HepG2 (cell line): Measurements from ENCODE around the gene APRT. TPM values are rescaled to one million over a fixed set of nuclear protein-coding genes. Genes with fewer than 3 reads are reported as not detected.

ENCODE experiments used
- ATRX ChIP-seq: sonication (generic); formaldehyde crosslinking; IDR thresholded peaks from 2 replicates; pipeline ENCODE4 v1.4.0; 2020; ENCODE audit warnings: missing genetic modification reagents, borderline replicate concordance
- CREB3 ChIP-seq: sonication (generic); formaldehyde crosslinking; IDR thresholded peaks from 2 replicates; pipeline ENCODE4 v1.5.0; 2020; ENCODE audit warnings: missing genetic modification reagents
- ELK4 ChIP-seq: sonication (generic); formaldehyde crosslinking; IDR thresholded peaks from 2 replicates; pipeline ENCODE4 v1.9.0; 2021; ENCODE audit warnings: missing genetic modification reagents, borderline replicate concordance
- HMGA1 ChIP-seq: sonication (generic); formaldehyde crosslinking; conservative IDR thresholded peaks from 2 replicates; pipeline ENCODE4 v1.4.0; 2020; ENCODE audit warnings: missing genetic modification reagents
- HNRNPLL ChIP-seq: fragments of 200-400 bp; formaldehyde crosslinking; IDR thresholded peaks from 2 replicates; pipeline ENCODE4 v1.6.1; 2017; ENCODE audit warnings: mild to moderate bottlenecking, low read depth, low read length; ENCODE audit not compliant: poor library complexity, severe bottlenecking
- ONECUT2 ChIP-seq: sonication (generic); formaldehyde crosslinking; IDR thresholded peaks from 2 replicates; pipeline ENCODE4 v1.4.0; 2020; ENCODE audit warnings: missing genetic modification reagents
- RBFOX2 ChIP-seq: fragments of 200-400 bp; formaldehyde crosslinking; IDR thresholded peaks from 2 replicates; pipeline ENCODE4 v1.6.1; 2017; ENCODE audit warnings: low read depth, mild to moderate bottlenecking, low read length
- SSRP1 ChIP-seq: IDR thresholded peaks from 2 replicates; pipeline ENCODE4 v1.6.1; 2016; ENCODE audit warnings: control low read depth
- YEATS2 ChIP-seq: sonication (generic); formaldehyde crosslinking; IDR thresholded peaks from 2 replicates; pipeline ENCODE4 v1.4.0; 2020; ENCODE audit warnings: missing genetic modification reagents, borderline replicate concordance
- ZC3H13 ChIP-seq: sonication (generic); formaldehyde crosslinking; IDR thresholded peaks from 2 replicates; pipeline ENCODE4 v1.8.1; 2023; ENCODE audit warnings: mild to moderate bottlenecking, missing genetic modification reagents, moderate library complexity
- ZC3H4 ChIP-seq: sonication (generic); formaldehyde crosslinking; IDR thresholded peaks from 2 replicates; pipeline ENCODE4 v1.4.0; 2020; ENCODE audit warnings: missing genetic modification reagents, borderline replicate concordance
- ZMYM4 ChIP-seq: sonication (generic); formaldehyde crosslinking; IDR thresholded peaks from 2 replicates; pipeline ENCODE4 v1.8.1; 2023; ENCODE audit warnings: mild to moderate bottlenecking, missing genetic modification reagents
- ZNF160 ChIP-seq: sonication (generic); formaldehyde crosslinking; IDR thresholded peaks from 2 replicates; pipeline ENCODE4 v1.8.0; 2022; ENCODE audit warnings: mild to moderate bottlenecking, inconsistent platforms, missing genetic modification reagents
- ZNF350 ChIP-seq: sonication (generic); formaldehyde crosslinking; IDR thresholded peaks from 2 replicates; pipeline ENCODE4 v1.4.0; 2020; ENCODE audit warnings: mild to moderate bottlenecking, low read depth, missing genetic modification reagents, borderline replicate concordance
- ZNF451 ChIP-seq: sonication (generic); formaldehyde crosslinking; IDR thresholded peaks from 2 replicates; pipeline ENCODE4 v1.5.0; 2020; ENCODE audit warnings: mild to moderate bottlenecking, missing genetic modification reagents
- ZNF672 ChIP-seq: sonication (generic); formaldehyde crosslinking; IDR thresholded peaks from 2 replicates; pipeline ENCODE4 v1.8.1; 2022; ENCODE audit warnings: missing genetic modification reagents
- polyA plus RNA-seq, 8 experiments: library from polyadenylated mRNA; depleted of rRNA in 3 of 8; stranded (reverse) in 7 of 8; unstranded in 1 of 8; fragments of >200 nt; fragmentation: Illumina TruSeq in 4 of 8; extraction: Trizol in 4 of 8; gene quantifications; 2 replicates each; pipeline versions ENCODE4 v1.2.1 to v1.2.3, GENCODE V29; 2011 to 2016; ENCODE audit warnings: low read depth in 4 of 8, missing spikeins in 1 of 8, mixed read lengths in 1 of 8; ENCODE audit not compliant: insufficient read depth in 1 of 8
- total RNA-seq, 5 experiments: library from RNA; depleted of rRNA; stranded (reverse); fragments of >200 nt; fragmentation: Illumina TruSeq; extraction: Trizol; gene quantifications; 2 replicates each; pipeline ENCODE4 v1.2.3, GENCODE V29; 2016; ENCODE audit warnings: low read depth in 1 of 5
- TF ChIP-seq, protein P1 (sequence below): sonication (generic); formaldehyde crosslinking; IDR thresholded peaks from 2 replicates; pipeline ENCODE4 v1.5.1; 2020; ENCODE audit warnings: missing genetic modification reagents, mild to moderate bottlenecking, borderline replicate concordance
- TF ChIP-seq, protein P2 (sequence below): sonication (generic); formaldehyde crosslinking; IDR thresholded peaks from 2 replicates; pipeline ENCODE4 v1.5.1; 2020; ENCODE audit warnings: missing genetic modification reagents, mild to moderate bottlenecking, borderline replicate concordance
- TF ChIP-seq, protein P3 (sequence below): sonication (generic); formaldehyde crosslinking; IDR thresholded peaks from 2 replicates; pipeline ENCODE4 v1.5.0; 2020; ENCODE audit warnings: missing genetic modification reagents, mild to moderate bottlenecking, borderline replicate concordance

The APRT gene
- total and polyA plus RNA-seq, 2 of the 13 experiments (the other 11 are each of a cell fraction or from before 2014, with no cell fraction given) = 155 to 242 TPM

DNA sequence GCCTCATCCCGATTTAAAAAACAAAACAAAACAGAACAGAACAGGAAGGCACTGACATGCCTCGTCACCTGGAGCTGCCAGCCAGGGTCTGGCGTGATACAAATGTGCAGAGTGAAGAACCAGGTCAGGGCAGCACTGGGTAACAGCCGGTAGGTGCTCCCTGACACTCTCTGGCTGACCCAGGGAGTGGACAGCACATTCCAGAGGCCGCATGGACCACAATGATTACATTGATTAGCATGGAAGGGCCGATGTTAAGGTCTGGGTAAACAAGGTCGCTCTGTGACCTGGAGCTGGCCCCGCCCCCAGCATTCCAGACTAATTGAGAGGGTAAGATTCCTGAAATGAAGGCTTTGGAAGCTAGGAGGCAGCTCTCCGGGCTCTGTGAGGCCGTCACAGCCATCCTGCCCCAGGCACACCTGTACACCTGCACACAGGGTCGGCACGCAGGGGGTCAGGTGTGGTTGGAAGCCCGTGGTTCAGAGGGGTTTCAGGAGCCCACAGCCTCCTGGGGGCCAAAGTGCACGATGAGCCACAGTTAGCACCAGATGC, 48.1 kb downstream of the APRT start (continued):
- TF ChIP-seq, protein P1, sequence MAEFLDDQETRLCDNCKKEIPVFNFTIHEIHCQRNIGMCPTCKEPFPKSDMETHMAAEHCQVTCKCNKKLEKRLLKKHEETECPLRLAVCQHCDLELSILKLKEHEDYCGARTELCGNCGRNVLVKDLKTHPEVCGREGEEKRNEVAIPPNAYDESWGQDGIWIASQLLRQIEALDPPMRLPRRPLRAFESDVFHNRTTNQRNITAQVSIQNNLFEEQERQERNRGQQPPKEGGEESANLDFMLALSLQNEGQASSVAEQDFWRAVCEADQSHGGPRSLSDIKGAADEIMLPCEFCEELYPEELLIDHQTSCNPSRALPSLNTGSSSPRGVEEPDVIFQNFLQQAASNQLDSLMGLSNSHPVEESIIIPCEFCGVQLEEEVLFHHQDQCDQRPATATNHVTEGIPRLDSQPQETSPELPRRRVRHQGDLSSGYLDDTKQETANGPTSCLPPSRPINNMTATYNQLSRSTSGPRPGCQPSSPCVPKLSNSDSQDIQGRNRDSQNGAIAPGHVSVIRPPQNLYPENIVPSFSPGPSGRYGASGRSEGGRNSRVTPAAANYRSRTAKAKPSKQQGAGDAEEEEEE (CRISPR knock-in tag) = no peak; the same call in 1 of the 2 replicates
- TF ChIP-seq ATRX (CRISPR knock-in tag) = no peak
- TF ChIP-seq ZNF350 (CRISPR knock-in tag) = 0 out of 2 replicates have a peak, but pooled peaks have one; percentile 44
- no peak for TF ChIP-seq ZNF160 (CRISPR knock-in tag)
- no peak for TF ChIP-seq CREB3 (CRISPR knock-in tag)
- TF ChIP-seq SSRP1 (CRISPR knock-in tag) = no peak
- TF ChIP-seq ZMYM4 (CRISPR knock-in tag) = peak; percentile 62; the same call in 1 of the 2 replicates
- no peak for TF ChIP-seq ZNF672 (CRISPR knock-in tag)
- TF ChIP-seq YEATS2 (CRISPR knock-in tag) = peak; percentile 78; the same call in 1 of the 2 replicates
- TF ChIP-seq, protein P2, sequence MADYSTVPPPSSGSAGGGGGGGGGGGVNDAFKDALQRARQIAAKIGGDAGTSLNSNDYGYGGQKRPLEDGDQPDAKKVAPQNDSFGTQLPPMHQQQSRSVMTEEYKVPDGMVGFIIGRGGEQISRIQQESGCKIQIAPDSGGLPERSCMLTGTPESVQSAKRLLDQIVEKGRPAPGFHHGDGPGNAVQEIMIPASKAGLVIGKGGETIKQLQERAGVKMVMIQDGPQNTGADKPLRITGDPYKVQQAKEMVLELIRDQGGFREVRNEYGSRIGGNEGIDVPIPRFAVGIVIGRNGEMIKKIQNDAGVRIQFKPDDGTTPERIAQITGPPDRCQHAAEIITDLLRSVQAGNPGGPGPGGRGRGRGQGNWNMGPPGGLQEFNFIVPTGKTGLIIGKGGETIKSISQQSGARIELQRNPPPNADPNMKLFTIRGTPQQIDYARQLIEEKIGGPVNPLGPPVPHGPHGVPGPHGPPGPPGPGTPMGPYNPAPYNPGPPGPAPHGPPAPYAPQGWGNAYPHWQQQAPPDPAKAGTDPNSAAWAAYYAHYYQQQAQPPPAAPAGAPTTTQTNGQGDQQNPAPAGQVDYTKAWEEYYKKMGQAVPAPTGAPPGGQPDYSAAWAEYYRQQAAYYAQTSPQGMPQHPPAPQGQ (CRISPR knock-in tag) = no peak
- no peak for TF ChIP-seq RBFOX2
- TF ChIP-seq HNRNPLL = no peak
- TF ChIP-seq HMGA1 (CRISPR knock-in tag) = no peak
- no peak; the same call in 1 of the 2 replicates for TF ChIP-seq ZNF451 (CRISPR knock-in tag)
- TF ChIP-seq ZC3H4 (CRISPR knock-in tag) = 0 out of 2 replicates have a peak, but pooled peaks have one; percentile 31
- TF ChIP-seq, protein P3, sequence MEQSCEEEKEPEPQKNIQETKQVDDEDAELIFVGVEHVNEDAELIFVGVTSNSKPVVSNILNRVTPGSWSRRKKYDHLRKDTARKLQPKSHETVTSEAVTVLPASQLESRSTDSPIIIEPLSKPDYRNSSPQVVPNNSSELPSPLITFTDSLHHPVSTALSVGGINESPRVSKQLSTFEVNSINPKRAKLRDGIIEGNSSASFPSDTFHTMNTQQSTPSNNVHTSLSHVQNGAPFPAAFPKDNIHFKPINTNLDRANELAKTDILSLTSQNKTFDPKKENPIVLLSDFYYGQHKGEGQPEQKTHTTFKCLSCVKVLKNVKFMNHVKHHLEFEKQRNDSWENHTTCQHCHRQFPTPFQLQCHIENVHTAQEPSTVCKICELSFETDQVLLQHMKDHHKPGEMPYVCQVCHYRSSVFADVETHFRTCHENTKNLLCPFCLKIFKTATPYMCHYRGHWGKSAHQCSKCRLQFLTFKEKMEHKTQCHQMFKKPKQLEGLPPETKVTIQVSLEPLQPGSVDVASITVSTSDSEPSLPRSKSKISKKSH = no peak
- peak; percentile 77 for TF ChIP-seq ZC3H13 (CRISPR knock-in tag)
- TF ChIP-seq ELK4 (CRISPR knock-in tag) = no peak
- no peak for TF ChIP-seq ONECUT2
